Measurements from ENCODE around the gene TYSND1. TPM values are rescaled to one million over a fixed set of nuclear protein-coding genes. Genes with fewer than 3 reads are reported as not detected.

Gene TYSND1
- polyA plus RNA-seq, 3 donors from 2014 or later, result 16.6 to 20.0 (median 18.3) TPM

DNA sequence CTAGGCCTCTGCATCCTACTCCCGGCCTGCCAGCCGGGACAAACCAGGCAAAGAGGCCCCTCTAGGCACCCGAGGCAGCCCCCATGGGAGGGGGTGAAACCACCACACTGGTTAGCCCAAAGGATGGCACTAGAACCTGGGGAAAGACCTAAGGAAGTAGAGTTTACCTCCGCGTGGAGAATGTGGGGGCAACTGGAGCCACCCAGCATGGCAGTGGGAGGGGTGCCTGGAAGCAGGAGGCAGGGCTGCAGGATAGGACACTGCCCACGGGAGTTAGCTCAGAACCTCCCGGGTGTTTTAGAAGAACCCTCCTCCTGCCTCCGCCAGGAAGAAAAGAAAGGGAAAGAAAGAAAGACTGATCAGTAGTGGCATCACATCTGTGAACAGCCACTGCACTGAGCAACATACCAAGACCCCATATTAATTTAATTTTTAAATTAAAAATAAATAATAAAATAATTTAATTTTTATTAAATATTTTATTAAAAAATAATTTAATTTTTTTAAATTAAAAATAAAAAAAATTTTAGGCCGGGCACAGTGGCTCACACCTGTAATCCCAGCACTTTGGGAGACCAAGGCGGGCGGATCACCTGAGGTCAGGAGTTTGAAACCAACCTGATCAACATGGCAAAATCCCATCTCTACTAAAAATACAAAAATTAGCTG is 25.1 kb downstream of the TYSND1 start:
- H3K27ac Mint-ChIP-seq, result no peak overlapping the region
- peaks cover 4 to 10% of the 10 kb centered on the region in 2 donors for H3K4me1 Mint-ChIP-seq
- no peak for DNase-seq
- peaks cover 0 to 2% (median 0%) of the 10 kb centered on the region in 3 donors for H3K27me3 Mint-ChIP-seq (ENCODE audit: low read depth in 3 of 3)
- peaks cover 0 to 16% (median 4%) of the 10 kb centered on the region in 3 donors for H3K36me3 Mint-ChIP-seq
- no peaks in the 10 kb centered on the region for H3K9me3 Mint-ChIP-seq
- H3K4me3 Mint-ChIP-seq, result no peak overlapping the region

DNA sequence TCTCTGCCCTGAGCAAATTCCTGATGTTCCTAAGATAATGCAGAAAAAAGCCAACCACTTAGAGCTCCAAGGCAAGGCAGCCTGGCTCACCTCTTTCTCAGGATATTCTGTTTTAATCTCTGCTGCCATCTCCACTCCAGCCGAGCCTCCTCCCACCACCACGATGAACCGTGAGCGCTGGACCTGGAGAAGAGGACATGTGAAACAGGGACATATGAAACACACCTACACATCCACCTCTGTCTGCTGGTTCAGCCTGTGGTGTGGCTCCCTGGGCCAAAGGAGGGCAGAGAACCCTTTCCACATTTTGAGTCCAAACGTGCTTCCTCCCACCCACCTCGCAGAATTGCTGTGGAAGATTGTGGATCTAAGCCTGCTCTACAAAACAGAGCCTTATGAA is 26.1 kb downstream of the TYSND1 start:
- H3K36me3 Mint-ChIP-seq, result peaks cover 0 to 16% (median 9%) of the 10 kb centered on the region in 3 donors

DNA sequence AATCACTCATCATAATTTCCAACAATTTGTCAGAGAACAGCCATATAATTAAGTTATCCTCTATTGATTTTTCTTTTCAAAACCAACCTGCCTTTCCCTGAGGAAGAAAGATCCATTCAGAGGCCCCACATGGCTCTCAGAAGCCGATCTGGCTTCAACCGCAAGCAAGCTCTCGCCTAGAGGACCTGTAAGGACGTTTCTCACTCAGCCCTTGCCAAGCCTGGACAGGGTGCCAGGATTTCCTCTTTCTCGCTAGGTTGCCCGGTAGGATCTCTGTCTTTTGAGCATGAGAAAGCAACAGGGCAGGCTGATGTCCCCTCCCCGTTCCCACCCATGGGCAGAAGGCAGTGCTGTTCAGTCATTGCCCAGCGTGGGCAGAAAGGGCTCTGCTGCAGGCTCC is 26.9 kb downstream of the TYSND1 start:
- Mint-ChIP-seq H3K27me3 (ENCODE audit: low read depth in 3 of 3) (peaks cover 0 to 2% (median 0%) of the 10 kb centered on the region in 3 donors), H3K9me3 (no peaks in the 10 kb centered on the region), H3K36me3 (peaks cover 0 to 16% (median 9%) of the 10 kb centered on the region in 3 donors), H3K4me1 (peaks cover 9 to 13% of the 10 kb centered on the region in 2 donors), H3K4me3 (no peak overlapping the region), H3K27ac (no peak overlapping the region)
- DNase-seq, result no peak

More for the DNA sequence above, 26.1 kb downstream of the TYSND1 start:
- H3K4me1 Mint-ChIP-seq, result peaks cover 9 to 13% of the 10 kb centered on the region in 2 donors
- peaks cover 0 to 2% (median 0%) of the 10 kb centered on the region in 3 donors for H3K27me3 Mint-ChIP-seq (ENCODE audit: low read depth in 3 of 3)
- no peaks in the 10 kb centered on the region for H3K9me3 Mint-ChIP-seq
- no peak for DNase-seq
- H3K4me3 Mint-ChIP-seq, result no peak overlapping the region
- no peak overlapping the region for H3K27ac Mint-ChIP-seq

DNA sequence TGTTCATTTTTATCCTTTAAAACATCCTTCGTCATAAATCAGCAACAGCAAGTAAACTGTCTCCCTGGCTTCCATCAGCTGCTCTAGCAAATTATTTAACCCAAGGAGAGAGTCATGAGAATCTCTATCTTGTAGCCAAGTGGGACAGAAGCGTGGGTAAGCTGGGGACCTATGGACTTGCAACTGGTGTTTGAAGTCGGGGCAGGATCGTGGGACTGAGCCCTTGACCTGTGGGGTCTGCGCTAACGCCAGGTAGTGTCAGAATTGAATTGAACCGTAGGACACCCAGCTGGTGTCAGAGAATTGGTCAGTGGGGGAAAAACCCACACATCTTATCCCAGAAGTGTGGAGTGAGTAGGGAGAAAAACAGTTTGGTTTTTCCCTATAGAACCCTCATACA is 27.3 kb downstream of the TYSND1 start:
- peaks cover 0 to 16% (median 9%) of the 10 kb centered on the region in 3 donors for H3K36me3 Mint-ChIP-seq

DNA sequence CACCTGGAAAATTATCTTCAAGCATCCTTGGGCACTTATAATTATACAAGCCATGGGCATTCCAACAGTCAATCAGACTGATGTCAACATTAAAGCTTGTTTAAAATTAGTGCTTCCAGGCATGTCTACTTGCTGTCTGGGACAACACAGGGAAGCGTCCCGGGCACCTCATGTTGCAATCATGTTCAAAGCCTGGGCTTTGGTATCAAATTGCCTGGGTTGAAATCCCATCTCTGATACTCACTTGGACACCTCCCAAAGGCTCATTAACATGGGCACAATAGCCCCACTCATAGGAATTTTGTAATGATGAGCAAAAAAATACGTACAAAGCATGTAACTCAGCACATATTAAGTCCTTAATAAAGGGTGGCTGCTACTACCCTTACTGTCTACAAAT is 28.3 kb downstream of the TYSND1 start:
- Mint-ChIP-seq H3K4me1 (peaks cover 9 to 10% of the 10 kb centered on the region in 2 donors), H3K4me3 (no peak overlapping the region), H3K36me3 (peaks cover 6 to 25% (median 18%) of the 10 kb centered on the region in 3 donors), H3K27ac (no peak overlapping the region), H3K9me3 (no peaks in the 10 kb centered on the region), H3K27me3 (ENCODE audit: low read depth in 3 of 3) (peaks cover 0 to 2% (median 0%) of the 10 kb centered on the region in 3 donors)
- DNase-seq, result no peak

More for the DNA sequence above, 27.3 kb downstream of the TYSND1 start:
- Mint-ChIP-seq H3K27ac (no peak overlapping the region), H3K4me3 (no peak overlapping the region), H3K27me3 (ENCODE audit: low read depth in 3 of 3) (peaks cover 0 to 2% (median 0%) of the 10 kb centered on the region in 3 donors), H3K4me1 (peaks cover 9 to 10% of the 10 kb centered on the region in 2 donors), H3K9me3 (no peaks in the 10 kb centered on the region)
- no peak for DNase-seq

DNA sequence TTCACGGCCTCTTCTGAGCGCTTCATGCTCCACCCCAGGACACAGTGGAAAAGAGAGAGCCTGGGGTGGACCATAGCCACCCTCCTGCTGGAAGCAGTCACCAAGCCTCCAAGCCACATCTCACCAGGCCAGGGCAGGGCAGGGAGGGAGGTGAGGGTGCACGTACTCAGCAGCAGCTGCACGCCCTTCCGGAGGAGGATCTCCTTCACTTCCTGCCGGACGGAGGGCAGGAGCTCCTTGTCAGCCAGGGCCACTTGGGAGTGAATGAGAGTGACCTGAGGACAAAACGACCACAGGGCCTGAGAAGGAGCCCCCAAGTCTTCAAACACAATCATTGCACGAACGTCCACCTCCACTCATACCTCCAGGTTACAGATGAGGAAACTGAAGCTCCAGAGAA is 28.9 kb downstream of the TYSND1 start:
- no peak for DNase-seq
- Mint-ChIP-seq H3K9me3 (no peaks in the 10 kb centered on the region), H3K4me3 (no peak overlapping the region), H3K36me3 (peaks cover 6 to 29% (median 23%) of the 10 kb centered on the region in 3 donors), H3K27me3 (ENCODE audit: low read depth in 3 of 3) (peaks cover 0 to 2% (median 0%) of the 10 kb centered on the region in 3 donors), H3K27ac (no peak overlapping the region), H3K4me1 (peaks cover 9 to 10% of the 10 kb centered on the region in 2 donors)

DNA sequence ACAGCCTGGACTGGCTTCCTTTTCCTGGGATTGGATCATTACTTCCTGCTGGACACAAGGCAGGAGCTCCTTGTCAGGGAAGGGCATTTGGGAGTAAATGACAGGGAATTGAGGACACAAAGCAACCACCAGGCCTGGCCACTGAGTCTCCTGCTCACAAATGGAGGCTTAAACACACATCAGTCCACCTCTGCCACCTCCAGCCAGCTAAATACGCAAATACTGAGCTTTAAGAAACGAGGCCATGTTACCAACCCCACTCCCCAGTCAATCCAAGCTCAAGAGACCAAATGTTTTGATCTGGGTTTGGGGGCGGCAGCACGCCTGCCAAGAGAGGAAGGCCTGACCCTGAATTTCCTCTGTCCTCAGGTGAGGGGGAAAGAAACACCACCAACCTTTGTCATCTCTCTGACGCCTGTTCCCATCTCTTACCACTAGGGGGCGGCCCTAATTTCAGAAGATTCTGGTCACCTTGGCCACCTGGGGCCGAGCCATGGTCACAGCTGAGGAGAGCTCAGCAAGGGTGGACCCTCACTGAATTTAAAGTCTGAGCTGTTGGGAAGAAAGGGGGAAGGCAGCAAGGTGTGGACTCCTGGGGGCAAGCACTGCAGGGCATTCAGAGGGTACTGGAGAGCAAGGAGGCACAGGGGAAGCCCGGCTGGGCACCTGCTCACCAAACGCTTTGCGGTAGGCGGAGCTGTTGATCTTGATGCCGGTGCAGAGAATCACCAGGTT is 30.4 kb downstream of the TYSND1 start:
- DNase-seq, result peak; percentile 56 to 62 (median 59)
- H3K9me3 Mint-ChIP-seq, result no peaks in the 10 kb centered on the region
- H3K36me3 Mint-ChIP-seq, result peaks cover 6 to 26% (median 18%) of the 10 kb centered on the region in 3 donors
- no peak overlapping the region for H3K27ac Mint-ChIP-seq
- H3K4me1 Mint-ChIP-seq, result peaks cover 9% of the 10 kb centered on the region in 2 donors
- H3K27me3 Mint-ChIP-seq (ENCODE audit: low read depth in 3 of 3), result peaks cover 0 to 2% (median 0%) of the 10 kb centered on the region in 3 donors
- H3K4me3 Mint-ChIP-seq, result no peak overlapping the region

DNA sequence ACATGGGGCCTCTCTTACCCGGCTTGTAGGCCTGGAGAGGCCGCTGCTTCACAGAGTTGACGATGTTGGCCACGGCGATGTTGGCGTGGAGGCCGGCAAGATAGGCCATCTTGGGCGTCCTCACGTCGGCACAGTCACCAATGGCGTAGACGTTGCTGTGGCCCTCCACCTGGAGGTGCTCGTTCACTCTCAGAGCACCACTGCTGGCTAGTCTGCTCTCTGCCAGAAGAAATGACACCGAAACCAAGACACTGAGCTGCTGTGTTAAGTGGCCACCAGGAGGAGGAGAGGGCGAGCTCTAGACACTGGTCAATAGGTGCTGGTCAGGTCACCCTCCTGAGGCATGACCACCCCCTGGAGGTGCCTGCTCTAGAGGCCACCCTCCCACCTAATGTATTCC is 31.6 kb downstream of the TYSND1 start:
- no peak overlapping the region for H3K4me3 Mint-ChIP-seq
- peaks cover 6 to 22% (median 16%) of the 10 kb centered on the region in 3 donors for H3K36me3 Mint-ChIP-seq
- peaks cover 0 to 2% (median 0%) of the 10 kb centered on the region in 3 donors for H3K27me3 Mint-ChIP-seq (ENCODE audit: low read depth in 3 of 3)
- DNase-seq, result no peak
- H3K9me3 Mint-ChIP-seq, result no peaks in the 10 kb centered on the region
- H3K27ac Mint-ChIP-seq, result no peak overlapping the region
- peaks cover 9% of the 10 kb centered on the region in 2 donors for H3K4me1 Mint-ChIP-seq

DNA sequence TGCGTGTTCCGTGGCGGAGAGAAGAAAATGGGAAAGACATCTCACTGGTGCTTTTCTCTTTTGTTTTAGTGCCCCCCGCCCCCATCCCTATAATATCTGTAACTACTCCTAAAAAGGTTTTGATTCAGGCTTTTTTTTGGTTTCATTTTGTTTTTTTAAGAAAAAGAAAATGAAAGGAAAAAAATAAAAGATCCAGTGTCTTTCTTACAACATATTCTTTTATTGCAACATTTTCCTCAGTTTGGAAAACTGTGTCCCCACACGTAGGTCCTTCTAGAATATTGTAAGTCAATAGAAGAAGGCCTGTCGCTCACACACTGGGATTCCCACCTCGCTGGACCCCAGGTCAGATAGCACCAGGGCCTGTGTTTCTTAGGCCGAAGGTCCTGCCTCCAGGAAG is 34.4 kb downstream of the TYSND1 start:
- H3K4me1 Mint-ChIP-seq, result peaks cover 9% of the 10 kb centered on the region in 2 donors
- no peaks in the 10 kb centered on the region for H3K27me3 Mint-ChIP-seq (ENCODE audit: low read depth in 3 of 3)
- peaks cover 6 to 23% (median 13%) of the 10 kb centered on the region in 3 donors for H3K36me3 Mint-ChIP-seq
- H3K4me3 Mint-ChIP-seq, result no peak overlapping the region
- DNase-seq, result no peak
- H3K27ac Mint-ChIP-seq, result no peak overlapping the region
- H3K9me3 Mint-ChIP-seq, result no peaks in the 10 kb centered on the region

DNA sequence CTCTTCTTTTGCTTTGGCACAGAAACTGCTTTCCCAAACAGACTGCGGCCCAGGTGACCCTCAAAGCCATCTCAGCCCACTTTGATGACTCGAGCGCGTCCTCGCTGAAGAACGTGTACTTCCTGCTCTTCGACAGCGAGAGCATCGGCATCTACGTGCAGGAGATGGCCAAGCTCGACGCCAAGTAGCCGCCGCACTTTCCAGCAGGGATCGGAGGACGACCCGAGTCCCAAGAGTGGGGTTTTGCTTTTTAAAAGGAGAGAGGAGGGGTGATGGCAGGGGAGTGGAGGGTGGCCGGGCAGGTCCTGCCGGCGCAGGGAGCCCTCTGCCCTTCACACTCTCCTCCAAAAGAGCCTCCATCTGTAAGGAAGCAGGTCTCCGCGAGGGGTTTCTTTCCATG is 35.0 kb downstream of the TYSND1 start:
- no peak for DNase-seq
- no peak overlapping the region for H3K27ac Mint-ChIP-seq
- peaks cover 6 to 23% (median 13%) of the 10 kb centered on the region in 3 donors for H3K36me3 Mint-ChIP-seq
- no peak overlapping the region for H3K4me3 Mint-ChIP-seq
- H3K4me1 Mint-ChIP-seq, result peaks cover 7 to 9% of the 10 kb centered on the region in 2 donors
- H3K27me3 Mint-ChIP-seq (ENCODE audit: low read depth in 3 of 3), result no peaks in the 10 kb centered on the region
- no peaks in the 10 kb centered on the region for H3K9me3 Mint-ChIP-seq

DNA sequence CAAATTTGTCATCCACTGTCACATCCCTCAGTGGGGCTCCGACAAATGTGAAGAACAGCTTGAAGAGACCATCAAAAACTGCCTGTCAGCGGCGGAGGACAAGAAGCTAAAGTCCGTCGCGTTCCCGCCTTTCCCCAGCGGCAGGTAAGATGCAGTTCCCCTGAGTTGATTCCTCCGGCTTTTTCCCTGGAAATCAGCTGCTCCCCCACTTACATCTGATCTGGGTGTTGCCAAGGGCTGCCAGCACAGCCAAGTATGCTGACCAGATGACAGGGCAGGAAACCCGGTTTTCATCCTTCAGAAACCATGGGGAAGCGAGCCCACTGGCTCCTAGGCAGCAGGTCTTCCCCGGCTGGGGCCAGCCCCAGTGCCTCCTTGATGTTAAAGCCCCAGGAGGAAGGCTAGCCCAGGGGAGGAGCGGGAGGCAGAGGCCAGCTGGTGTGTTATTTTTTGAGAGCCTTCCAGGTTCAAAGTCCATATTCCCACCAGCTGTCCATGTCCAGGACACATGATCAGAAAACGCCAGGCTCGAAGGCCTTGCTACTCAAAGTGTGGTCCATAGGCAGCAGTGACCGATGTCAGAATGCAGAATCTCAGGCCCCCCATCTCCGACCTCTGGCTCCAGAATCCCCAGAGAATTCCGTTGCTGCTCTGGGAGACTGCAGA is 37.3 kb downstream of the TYSND1 start:
- Mint-ChIP-seq H3K9me3 (no peaks in the 10 kb centered on the region), H3K36me3 (peaks cover 6 to 18% (median 13%) of the 10 kb centered on the region in 3 donors), H3K27me3 (ENCODE audit: low read depth in 3 of 3) (no peaks in the 10 kb centered on the region), H3K4me1 (peaks cover 0 to 3% of the 10 kb centered on the region in 2 donors), H3K27ac (peak overlapping the region in 1 of 6 donors; percentile 22), H3K4me3 (no peak overlapping the region)
- no peak for DNase-seq

DNA sequence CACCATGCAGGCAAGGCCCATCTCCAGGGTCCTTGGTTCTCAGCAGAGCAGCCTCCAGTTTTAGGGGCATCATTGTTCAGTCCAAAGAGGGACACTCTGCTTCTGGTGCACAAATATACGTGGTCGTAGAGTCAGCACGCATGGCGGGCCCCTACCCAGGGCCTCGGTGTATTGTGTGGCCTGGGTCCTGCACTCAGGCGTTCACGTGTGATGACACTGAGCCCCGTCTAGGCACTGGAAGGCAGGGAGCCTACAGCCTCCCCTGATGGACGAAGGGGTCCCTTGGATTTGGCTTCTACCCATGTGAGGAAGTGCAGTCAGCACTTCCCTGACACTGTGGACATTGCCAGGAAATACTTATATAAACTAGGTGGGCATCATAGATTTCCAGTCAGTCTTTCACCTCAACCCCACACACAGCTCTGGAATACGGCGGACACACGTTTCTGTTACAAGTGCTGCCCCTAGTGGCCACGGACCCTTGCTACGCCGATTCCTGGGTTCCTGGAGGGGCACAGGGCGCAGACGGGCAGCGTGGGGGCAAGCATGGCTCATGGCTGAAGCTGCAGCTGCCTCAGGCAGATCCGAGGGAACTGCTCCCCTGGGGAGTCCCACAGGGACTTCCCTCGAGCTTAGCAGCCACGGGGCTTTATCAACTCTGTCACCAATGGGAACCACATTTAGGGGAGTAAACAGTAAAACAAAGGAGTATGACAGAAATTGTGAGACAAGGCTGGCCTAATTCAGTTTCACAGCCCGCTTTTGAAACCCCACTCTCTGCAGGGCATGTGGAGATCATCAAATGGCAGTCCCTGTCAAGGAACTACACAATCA is 39.3 kb downstream of the TYSND1 start:
- Mint-ChIP-seq H3K36me3 (peaks cover 0 to 4% (median 0%) of the 10 kb centered on the region in 3 donors), H3K4me1 (peaks cover 0 to 3% of the 10 kb centered on the region in 2 donors), H3K9me3 (no peaks in the 10 kb centered on the region), H3K27me3 (ENCODE audit: low read depth in 3 of 3) (no peaks in the 10 kb centered on the region), H3K4me3 (no peak overlapping the region), H3K27ac (no peak overlapping the region)
- no peak for DNase-seq

DNA sequence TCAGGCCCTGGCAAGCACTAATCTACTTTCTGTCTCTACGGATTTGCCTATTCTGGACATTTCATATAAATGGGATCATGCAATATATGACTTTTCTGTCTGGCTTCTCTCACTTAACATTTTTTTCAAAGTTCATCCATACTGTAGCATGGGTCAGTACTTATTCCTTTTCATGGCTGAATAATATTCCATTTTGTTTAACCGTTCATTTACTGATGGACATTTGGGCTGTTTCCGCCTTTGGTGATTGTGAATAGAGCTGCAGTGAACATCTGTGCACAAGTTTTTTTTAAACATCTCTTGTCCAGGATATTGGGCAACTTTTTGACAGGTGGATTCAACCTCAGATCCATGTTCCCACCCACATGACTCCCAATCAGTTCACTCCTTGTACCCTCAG is 44.8 kb downstream of the TYSND1 start:
- no peak overlapping the region for H3K27ac Mint-ChIP-seq
- no peak overlapping the region for H3K4me3 Mint-ChIP-seq
- H3K36me3 Mint-ChIP-seq, result peaks cover 0 to 12% (median 0%) of the 10 kb centered on the region in 3 donors
- H3K27me3 Mint-ChIP-seq (ENCODE audit: low read depth in 3 of 3), result peaks cover 0 to 1% (median 0%) of the 10 kb centered on the region in 3 donors
- peaks cover 0 to under 1% of the 10 kb centered on the region in 2 donors for H3K4me1 Mint-ChIP-seq
- no peak for DNase-seq
- no peaks in the 10 kb centered on the region for H3K9me3 Mint-ChIP-seq
